Measurements from ENCODE around the gene AAR2. TPM values are rescaled to one million over a fixed set of nuclear protein-coding genes. Genes with fewer than 3 reads are reported as not detected.

The AAR2 gene
- total RNA-seq, 1 donor from 2014 or later: 13.3 TPM

DNA sequence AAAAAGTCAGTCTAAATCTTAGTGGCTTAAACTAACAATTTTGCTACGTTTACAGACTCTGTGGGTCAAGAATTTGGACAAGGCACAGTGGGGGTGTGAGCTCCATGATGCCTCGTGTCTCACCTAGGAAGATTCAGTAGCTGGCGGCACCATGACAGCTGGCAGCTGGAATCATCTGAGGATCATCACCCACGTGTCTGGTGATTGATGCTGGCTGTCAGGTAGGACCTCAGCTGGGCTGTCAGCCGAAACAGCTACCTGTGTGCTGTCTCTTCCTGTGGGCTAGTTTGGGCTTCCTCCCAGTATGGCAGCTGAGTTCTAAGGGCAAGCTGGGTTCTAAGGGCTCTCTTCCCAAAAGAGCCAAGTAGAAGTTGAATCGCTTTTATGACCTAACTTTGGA, 43.5 kb downstream of the AAR2 start:
- H3K9me3 ChIP-seq (replicated peaks): no peaks in the 10 kb centered on the region
- no peaks in the 10 kb centered on the region for H3K36me3 ChIP-seq
- H3K4me3 ChIP-seq: no peak overlapping the region
- H3K27ac ChIP-seq (replicated peaks): no peak overlapping the region
- TF ChIP-seq, protein P1, sequence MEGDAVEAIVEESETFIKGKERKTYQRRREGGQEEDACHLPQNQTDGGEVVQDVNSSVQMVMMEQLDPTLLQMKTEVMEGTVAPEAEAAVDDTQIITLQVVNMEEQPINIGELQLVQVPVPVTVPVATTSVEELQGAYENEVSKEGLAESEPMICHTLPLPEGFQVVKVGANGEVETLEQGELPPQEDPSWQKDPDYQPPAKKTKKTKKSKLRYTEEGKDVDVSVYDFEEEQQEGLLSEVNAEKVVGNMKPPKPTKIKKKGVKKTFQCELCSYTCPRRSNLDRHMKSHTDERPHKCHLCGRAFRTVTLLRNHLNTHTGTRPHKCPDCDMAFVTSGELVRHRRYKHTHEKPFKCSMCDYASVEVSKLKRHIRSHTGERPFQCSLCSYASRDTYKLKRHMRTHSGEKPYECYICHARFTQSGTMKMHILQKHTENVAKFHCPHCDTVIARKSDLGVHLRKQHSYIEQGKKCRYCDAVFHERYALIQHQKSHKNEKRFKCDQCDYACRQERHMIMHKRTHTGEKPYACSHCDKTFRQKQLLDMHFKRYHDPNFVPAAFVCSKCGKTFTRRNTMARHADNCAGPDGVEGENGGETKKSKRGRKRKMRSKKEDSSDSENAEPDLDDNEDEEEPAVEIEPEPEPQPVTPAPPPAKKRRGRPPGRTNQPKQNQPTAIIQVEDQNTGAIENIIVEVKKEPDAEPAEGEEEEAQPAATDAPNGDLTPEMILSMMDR (IDR thresholded peaks at IDR 0.05; ENCODE audit: borderline replicate concordance): no peak
- DNase-seq: no peak
- intact Hi-C loops (cut with micrococcal nuclease): no loop called here
- H3K4me1 ChIP-seq: no peaks in the 10 kb centered on the region
- H3K27me3 ChIP-seq (ENCODE audit: low read depth): peaks cover 90% of the 10 kb centered on the region

DNA sequence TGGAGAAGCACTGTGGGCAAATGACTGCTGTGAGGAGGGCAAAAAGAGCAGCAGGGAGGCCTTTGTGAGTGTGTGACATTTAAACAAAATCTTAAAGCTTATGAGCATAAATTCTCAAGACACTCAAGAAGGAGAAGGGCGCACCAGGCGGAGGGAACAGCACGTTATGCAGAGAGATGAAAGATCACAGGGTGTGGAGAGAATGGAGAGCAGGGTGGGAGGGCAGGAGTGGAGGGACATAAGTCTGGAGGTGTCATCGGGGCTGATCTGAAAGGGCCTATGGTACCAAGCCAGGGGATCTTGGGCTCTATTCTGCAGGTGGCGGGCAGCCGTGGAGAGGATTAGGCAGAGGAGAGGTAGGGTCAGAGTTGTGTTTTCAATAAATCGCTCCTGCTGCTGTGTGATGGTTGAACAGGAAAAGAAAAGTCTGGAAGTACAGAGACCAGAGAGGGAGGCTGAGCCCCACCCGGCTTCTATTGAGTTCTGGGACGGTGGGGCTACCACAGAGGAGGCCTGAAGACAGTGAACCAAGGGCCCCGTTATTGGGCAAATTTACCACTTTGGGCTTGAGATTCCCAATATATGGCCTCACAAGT, 45.6 kb downstream of the AAR2 start:
- H3K4me3 ChIP-seq: no peak overlapping the region
- peaks cover 91% of the 10 kb centered on the region for H3K27me3 ChIP-seq (ENCODE audit: low read depth)
- no peaks in the 10 kb centered on the region for H3K36me3 ChIP-seq
- H3K4me1 ChIP-seq: no peaks in the 10 kb centered on the region
- TF ChIP-seq, protein P1 (IDR thresholded peaks at IDR 0.05; ENCODE audit: borderline replicate concordance): no peak
- H3K27ac ChIP-seq (replicated peaks): no peak overlapping the region
- no peak for DNase-seq
- intact Hi-C loops (cut with micrococcal nuclease): no loop called here
- H3K9me3 ChIP-seq (replicated peaks): no peaks in the 10 kb centered on the region

DNA sequence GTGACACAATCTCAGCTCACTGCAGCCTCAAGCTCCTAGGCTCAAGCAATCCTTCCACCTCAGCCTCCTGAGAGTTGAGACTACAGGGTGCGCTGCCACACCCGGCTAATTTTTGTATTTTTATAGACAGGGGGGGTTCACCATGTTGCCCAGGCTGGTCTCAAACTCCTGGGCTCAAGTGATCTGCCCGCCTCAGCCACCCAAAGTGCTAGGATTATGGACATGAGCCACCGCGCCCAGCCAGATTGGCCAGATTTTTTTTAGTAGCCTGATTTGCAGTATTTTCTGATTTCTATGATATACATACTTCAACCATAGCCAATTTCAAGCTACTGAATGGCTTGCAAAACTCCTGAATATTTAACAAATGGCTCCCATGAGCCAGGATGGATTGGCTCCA, 48.5 kb downstream of the AAR2 start:
- Histone ChIP-seq H3K9me3 (replicated peaks) (peaks cover 11% of the 10 kb centered on the region), H3K4me1 (no peaks in the 10 kb centered on the region), H3K36me3 (no peaks in the 10 kb centered on the region), H3K4me3 (no peak overlapping the region), H3K27me3 (ENCODE audit: low read depth) (peaks cover 81% of the 10 kb centered on the region), H3K27ac (replicated peaks) (no peak overlapping the region)
- no peak for DNase-seq
- TF ChIP-seq, protein P1 (IDR thresholded peaks at IDR 0.05; ENCODE audit: borderline replicate concordance): no peak
- intact Hi-C loops (cut with micrococcal nuclease): no loop called here

DNA sequence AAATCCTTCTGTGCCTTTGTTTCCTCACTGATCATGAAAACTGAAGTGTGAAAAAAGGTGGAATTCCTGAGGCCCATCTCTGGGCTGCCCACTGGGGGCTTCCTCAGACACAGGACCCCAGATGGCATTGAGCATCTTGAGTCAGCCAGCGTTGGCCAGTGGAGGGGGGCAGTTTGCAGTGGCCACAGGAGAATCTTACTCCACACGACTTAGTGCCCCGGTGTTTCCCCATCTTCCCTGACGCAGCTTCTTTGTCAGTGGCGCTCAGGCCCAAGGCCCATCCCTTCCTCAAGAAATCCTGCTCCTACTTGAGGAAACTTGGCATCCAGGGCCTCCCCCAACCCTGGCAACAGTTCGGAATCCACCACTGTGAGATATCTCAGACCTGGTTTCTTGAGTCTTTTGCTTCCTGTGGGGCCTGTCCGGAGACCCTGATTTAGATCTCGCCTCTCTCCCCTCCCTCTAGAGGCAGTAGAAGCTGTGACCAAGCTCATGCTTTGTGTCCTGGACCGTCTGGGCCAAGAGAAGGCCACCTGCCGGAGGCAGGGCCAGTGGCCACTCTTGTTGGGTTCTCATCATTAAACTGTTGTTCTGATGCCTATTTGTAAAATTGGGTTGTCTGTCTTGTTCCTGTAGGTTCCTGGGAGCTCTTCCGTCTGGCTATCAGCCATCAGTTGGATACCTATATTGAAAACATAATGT, 49.6 kb downstream of the AAR2 start:
- Histone ChIP-seq H3K4me3 (no peak overlapping the region), H3K27ac (replicated peaks) (no peak overlapping the region), H3K36me3 (no peaks in the 10 kb centered on the region), H3K9me3 (replicated peaks) (peaks cover 11% of the 10 kb centered on the region), H3K4me1 (no peaks in the 10 kb centered on the region), H3K27me3 (ENCODE audit: low read depth) (peaks cover 69% of the 10 kb centered on the region)
- TF ChIP-seq, protein P1 (IDR thresholded peaks at IDR 0.05; ENCODE audit: borderline replicate concordance): no peak
- intact Hi-C loops (cut with micrococcal nuclease): no loop called here
- no peak for DNase-seq

DNA sequence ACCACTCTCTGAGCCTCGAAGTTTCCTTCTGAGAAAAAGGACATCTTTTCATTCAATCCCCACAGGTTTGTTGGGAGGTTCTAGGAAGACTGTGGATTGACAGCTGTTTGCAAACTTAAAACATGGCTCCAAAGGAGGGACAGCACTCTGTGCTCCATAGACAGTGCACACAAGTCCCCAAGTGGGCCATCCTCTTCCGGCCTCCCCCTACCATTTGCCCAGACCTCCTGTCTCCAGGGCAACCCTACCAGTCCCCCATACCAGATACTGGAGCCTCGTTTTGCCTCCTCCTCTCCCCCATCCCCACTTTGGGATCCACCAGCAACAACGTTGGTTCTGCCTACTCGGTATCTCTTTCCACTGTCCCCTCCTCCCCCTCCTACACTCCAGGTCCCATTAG, 61.4 kb downstream of the AAR2 start:
- no peaks in the 10 kb centered on the region for H3K36me3 ChIP-seq
- H3K27me3 ChIP-seq (ENCODE audit: low read depth): peaks cover 95% of the 10 kb centered on the region
- TF ChIP-seq, protein P1 (IDR thresholded peaks at IDR 0.05; ENCODE audit: borderline replicate concordance): no peak
- no peak overlapping the region for H3K27ac ChIP-seq (replicated peaks)
- DNase-seq: no peak
- H3K9me3 ChIP-seq (replicated peaks): no peaks in the 10 kb centered on the region
- H3K4me1 ChIP-seq: no peaks in the 10 kb centered on the region
- H3K4me3 ChIP-seq: no peak overlapping the region
- intact Hi-C loops (cut with micrococcal nuclease): no loop called here

All from left ventricle myocardium inferior (tissue), 1 donor.